Erythroblast (primary cell): ENCODE measurements around the gene FUT1.

ENCODE experiments used
- GATA1 ChIP-seq: IDR thresholded peaks from 2 replicates; pipeline ENCODE4 v1.6.1; 2011; ENCODE audit warnings: low read depth, mild to moderate bottlenecking, control low read depth, low read length, moderate library complexity
- POLR2A ChIP-seq: IDR thresholded peaks from 2 replicates; pipeline ENCODE4 v1.6.1; 2011; ENCODE audit warnings: mild to moderate bottlenecking, low read length

DNA sequence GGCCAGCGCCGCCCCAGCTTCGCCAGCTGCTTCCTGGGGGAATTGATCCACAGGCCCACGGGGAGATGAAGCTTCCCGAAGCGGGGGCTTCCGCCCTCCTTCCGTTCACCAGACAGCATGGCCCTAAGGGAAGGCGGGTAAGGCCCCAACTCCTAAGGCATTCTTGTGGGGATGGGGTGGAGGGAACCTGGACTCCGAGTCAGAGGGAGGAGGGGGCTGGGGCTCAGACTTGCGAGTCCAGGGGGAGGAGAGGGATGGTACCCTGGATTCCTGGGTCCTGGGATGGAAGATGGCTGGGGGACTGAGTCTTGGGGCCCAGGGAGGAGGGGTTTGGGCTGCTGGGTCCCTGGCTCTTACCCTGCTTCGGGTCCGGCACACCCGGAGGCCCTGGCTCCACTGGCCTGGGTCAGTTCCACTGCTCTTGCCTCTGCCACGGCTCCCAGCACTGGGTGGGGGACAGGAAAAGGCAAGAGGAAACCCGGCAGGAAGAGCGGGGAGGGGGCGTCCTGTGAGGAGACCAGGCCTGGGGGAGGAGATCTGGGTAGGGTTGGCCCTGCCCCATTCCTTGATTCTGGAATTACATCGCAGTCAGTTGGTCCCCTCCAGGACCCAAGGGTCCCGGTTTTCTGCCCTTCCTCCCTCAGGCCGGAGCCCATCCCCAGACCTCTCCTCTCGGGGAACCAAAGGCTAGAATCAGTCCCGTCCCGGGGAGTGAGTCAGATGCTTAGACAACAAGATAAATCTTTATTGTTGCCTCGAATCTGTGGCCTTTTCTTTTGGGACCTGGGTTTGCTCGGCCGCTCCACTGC, 12.1 kb downstream of the FUT1 start, which contains the start of gene RASIP1:
- TF ChIP-seq POLR2A (no peak), GATA1 (no peak)
